ENCODE results near the gene F11R. TPM values are rescaled to one million over a fixed set of nuclear protein-coding genes. Genes with fewer than 3 reads are reported as not detected.

Gene F11R
- total and polyA plus RNA-seq, 12 donors: 19.3 to 99.1 (median 55.1) TPM

GRCh38 chr1:161044535-161044907 is 23.6 kb upstream of the F11R start:
- peak overlapping the region; percentile 31 to 94 (median 87) for H3K4me3 ChIP-seq
- DNase-seq: no peak
- H3K4me1 ChIP-seq (replicated peaks in 1 of 2): peaks cover 10 to 11% of the 10 kb centered on the region in 2 donors
- TF ChIP-seq, protein P1, sequence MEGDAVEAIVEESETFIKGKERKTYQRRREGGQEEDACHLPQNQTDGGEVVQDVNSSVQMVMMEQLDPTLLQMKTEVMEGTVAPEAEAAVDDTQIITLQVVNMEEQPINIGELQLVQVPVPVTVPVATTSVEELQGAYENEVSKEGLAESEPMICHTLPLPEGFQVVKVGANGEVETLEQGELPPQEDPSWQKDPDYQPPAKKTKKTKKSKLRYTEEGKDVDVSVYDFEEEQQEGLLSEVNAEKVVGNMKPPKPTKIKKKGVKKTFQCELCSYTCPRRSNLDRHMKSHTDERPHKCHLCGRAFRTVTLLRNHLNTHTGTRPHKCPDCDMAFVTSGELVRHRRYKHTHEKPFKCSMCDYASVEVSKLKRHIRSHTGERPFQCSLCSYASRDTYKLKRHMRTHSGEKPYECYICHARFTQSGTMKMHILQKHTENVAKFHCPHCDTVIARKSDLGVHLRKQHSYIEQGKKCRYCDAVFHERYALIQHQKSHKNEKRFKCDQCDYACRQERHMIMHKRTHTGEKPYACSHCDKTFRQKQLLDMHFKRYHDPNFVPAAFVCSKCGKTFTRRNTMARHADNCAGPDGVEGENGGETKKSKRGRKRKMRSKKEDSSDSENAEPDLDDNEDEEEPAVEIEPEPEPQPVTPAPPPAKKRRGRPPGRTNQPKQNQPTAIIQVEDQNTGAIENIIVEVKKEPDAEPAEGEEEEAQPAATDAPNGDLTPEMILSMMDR (IDR thresholded peaks at IDR 0.05): no peak
- no peak for TF ChIP-seq POLR2A (IDR thresholded peaks at IDR 0.05)
- H3K36me3 ChIP-seq (replicated peaks in 1 of 2): peaks cover 0 to 40% of the 10 kb centered on the region in 2 donors
- H3K27ac ChIP-seq: peak overlapping the region; percentile 80 to 96 (median 87)
- intact Hi-C loops (cut with DNase I): no loop called here
- H3K27me3 ChIP-seq: no peaks in the 10 kb centered on the region
- H3K9me3 ChIP-seq (replicated peaks in 1 of 3): no peaks in the 10 kb centered on the region

GRCh38 chr1:161039546-161039945 is 18.6 kb upstream of the F11R start:
- Histone ChIP-seq H3K27ac (no peak overlapping the region), H3K36me3 (replicated peaks in 1 of 2) (peaks cover 0 to 44% of the 10 kb centered on the region in 2 donors), H3K4me3 (no peak overlapping the region), H3K9me3 (replicated peaks in 1 of 3) (no peaks in the 10 kb centered on the region), H3K4me1 (replicated peaks in 1 of 2) (peaks cover 12 to 17% of the 10 kb centered on the region in 2 donors), H3K27me3 (no peaks in the 10 kb centered on the region)
- DNase-seq: no peak
- intact Hi-C loops (cut with DNase I): no loop called here
- no peak for TF ChIP-seq POLR2A (IDR thresholded peaks at IDR 0.05)
- 63 to 76% (median 68%) methylated on average over 4 to 5 of the region's 5 CpGs for WGBS, 4 donors

DNA sequence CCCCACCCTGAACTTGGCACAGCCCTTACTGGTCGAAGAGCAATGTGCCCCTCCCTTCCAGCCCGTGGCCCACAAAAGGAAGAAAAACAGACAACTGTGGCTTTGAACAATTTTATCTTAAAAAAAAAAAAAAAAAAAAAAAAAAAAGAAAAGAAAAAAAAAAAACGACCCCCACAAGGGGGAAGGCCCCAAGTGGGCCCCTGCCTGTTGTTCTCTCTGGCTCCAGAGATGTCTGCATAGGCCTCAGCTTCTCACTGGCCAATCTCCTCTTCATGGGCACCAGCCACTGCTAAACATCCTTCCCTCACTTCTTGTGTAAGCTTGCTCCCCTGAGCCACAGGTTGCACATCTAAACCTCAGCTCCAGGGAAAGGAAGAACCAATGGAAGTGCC is 18.2 kb upstream of the F11R start:
- peak overlapping the region in 1 of 5 donors; percentile 67 for H3K27ac ChIP-seq
- WGBS, 4 donors: 3 to 17% (median 11%) methylated on average over 3 of the region's 3 CpGs
- no peaks in the 10 kb centered on the region for H3K27me3 ChIP-seq
- TF ChIP-seq POLR2A (IDR thresholded peaks at IDR 0.05): no peak
- TF ChIP-seq, protein P1 (IDR thresholded peaks at IDR 0.05): no peak
- DNase-seq: no peak
- no peaks in the 10 kb centered on the region for H3K9me3 ChIP-seq (replicated peaks in 1 of 3)
- peaks cover 8 to 13% of the 10 kb centered on the region in 2 donors for H3K4me1 ChIP-seq (replicated peaks in 1 of 2)
- intact Hi-C loops (cut with DNase I): no loop called here
- H3K36me3 ChIP-seq (replicated peaks in 1 of 2): peaks cover 0 to 44% of the 10 kb centered on the region in 2 donors
- H3K4me3 ChIP-seq: peak overlapping the region in 3 of 4 donors; percentile 30 to 73 (median 69)

- H3K4me1 ChIP-seq (replicated peaks in 1 of 2): peaks cover 4 to 8% of the 10 kb centered on the region in 2 donors
- no peaks in the 10 kb centered on the region for H3K27me3 ChIP-seq
- H3K4me3 ChIP-seq: peak within 1 kb of the TSS; percentile 21 to 73 (median 50)
- intact Hi-C loops (cut with DNase I): no loop called here
- TF ChIP-seq, protein P1 (IDR thresholded peaks at IDR 0.05): no peak
- peak in 1 of 2 donors; percentile 42 for TF ChIP-seq POLR2A (IDR thresholded peaks at IDR 0.05)
- WGBS, 4 donors: 17 to 40% (median 31%) methylated on average over 24 to 54 of the region's 54 CpGs
- no peaks in the 10 kb centered on the region for H3K9me3 ChIP-seq (replicated peaks in 1 of 3)
- peaks cover 0 to 44% of the 10 kb centered on the region in 2 donors for H3K36me3 ChIP-seq (replicated peaks in 1 of 2)
- DNase-seq: peak; percentile 58 to 78 (median 68)
- peak within 1 kb of the TSS in 1 of 5 donors; percentile 67 for H3K27ac ChIP-seq
Observed at GRCh38 chr1:161038523-161039153, 17.7 kb upstream of the F11R start, which contains the start of gene TSTD1. TSTD1 (minus strand) TSS chr1:161038964; CDS start chr1:161038889, 75 bp downstream.
